ENCODE measurements around the gene PTP4A1. TPM values are rescaled to one million over a fixed set of nuclear protein-coding genes. Genes with fewer than 3 reads are reported as not detected.

Gene PTP4A1
- total and polyA plus RNA-seq, 2 of the 13 experiments (the other 11 are each of a cell fraction or from before 2014, with no cell fraction given): 141 to 376 TPM

- no peak for TF ChIP-seq ZUFSP (CRISPR knock-in tag; IDR thresholded peaks at IDR 0.05; ENCODE audit: borderline replicate concordance)
- peak; percentile 21; the same call in 1 of the 2 replicates for TF ChIP-seq PHF21A (CRISPR knock-in tag; IDR thresholded peaks at IDR 0.05)
- TF ChIP-seq ZNF574 (CRISPR knock-in tag; IDR thresholded peaks at IDR 0.05): no peak
- no peak for TF ChIP-seq CREB3 (CRISPR knock-in tag; IDR thresholded peaks at IDR 0.05)
- no peak for TF ChIP-seq ZFX (CRISPR knock-in tag; IDR thresholded peaks at IDR 0.05; ENCODE audit: low read depth)
- no peak for TF ChIP-seq MED13 (CRISPR knock-in tag; IDR thresholded peaks at IDR 0.05)
- no peak for TF ChIP-seq CAMTA2 (CRISPR knock-in tag; IDR thresholded peaks at IDR 0.05; ENCODE audit: borderline replicate concordance)
- no peak for TF ChIP-seq PCBP2 (optimal IDR thresholded peaks at IDR 0.05; ENCODE audit: low read depth, low read length, poor library complexity, severe bottlenecking)
- no peak; the same call in 1 of the 2 replicates for TF ChIP-seq SAP130 (CRISPR knock-in tag; IDR thresholded peaks at IDR 0.05; ENCODE audit: low read depth)
- no peak for TF ChIP-seq ZNF629 (CRISPR knock-in tag; conservative IDR thresholded peaks at IDR 0.05)
- TF ChIP-seq GATAD1 (CRISPR knock-in tag; IDR thresholded peaks at IDR 0.05): no peak
- 0 out of 2 replicates have a peak, but pooled peaks have one; percentile 13 for TF ChIP-seq ZBTB42 (CRISPR knock-in tag; IDR thresholded peaks at IDR 0.05)
- no peak for TF ChIP-seq MEF2D (CRISPR knock-in tag; IDR thresholded peaks at IDR 0.05)
- TF ChIP-seq ZNF552 (CRISPR knock-in tag; IDR thresholded peaks at IDR 0.05; ENCODE audit: borderline replicate concordance): no peak
- TF ChIP-seq ZBTB37 (CRISPR knock-in tag; IDR thresholded peaks at IDR 0.05): no peak
- TF ChIP-seq LCORL (IDR thresholded peaks at IDR 0.05): no peak
- TF ChIP-seq LCORL (CRISPR knock-in tag; IDR thresholded peaks at IDR 0.05): no peak
- no peak for TF ChIP-seq ZBED4 (CRISPR knock-in tag; IDR thresholded peaks at IDR 0.05; ENCODE audit: borderline replicate concordance)
Measured at GRCh38 chr6:63597141-63598048, 25.1 kb downstream of the PTP4A1 start (continued).
